ENCODE results near the gene KCNQ4.
A peak's percentile ranks its signal among the peaks of the same experiment; 100 is the strongest.

The KCNQ4 gene

GRCh38 chr1:40878906-40879305 lies 95.3 kb downstream of the KCNQ4 start:
- no peak for DNase-seq (ENCODE audit: low spot score)
- ChIA-PET POLR2A (ENCODE audit: low non-redundant PET) (no interaction called here), CTCF (interaction anchor here (1.5 kb wide), 1 partner anchor 70 kb away, joined by 3 read pairs; no protein-coding TSS in a partner anchor)
- TF ChIP-seq CTCF (conservative IDR thresholded peaks at IDR 0.05; ENCODE audit: low read depth): no peak
- peak overlapping the region; percentile 88 for H3K27ac ChIP-seq

GRCh38 chr1:40879482-40880175 lies 96.0 kb downstream of the KCNQ4 start:
- no peak for DNase-seq (ENCODE audit: low spot score)
- peak overlapping the region; percentile 28; the same call in 1 of the 2 replicates for H3K27ac ChIP-seq
- ChIA-PET POLR2A (ENCODE audit: low non-redundant PET) (no interaction called here), CTCF (no interaction called here)
- TF ChIP-seq CTCF (conservative IDR thresholded peaks at IDR 0.05; ENCODE audit: low read depth): no peak

GRCh38 chr1:40880813-40881549 lies 97.4 kb downstream of the KCNQ4 start:
- CTCF ChIA-PET: no interaction called here
- POLR2A ChIA-PET (ENCODE audit: low non-redundant PET): interaction anchor here (1.2 kb wide), 1 partner anchor 19 kb away, joined by 5 read pairs; the partner anchor contains the start of gene CITED4
- peak overlapping the region; percentile 50; the same call in 1 of the 2 replicates for H3K27ac ChIP-seq
- no peak for DNase-seq (ENCODE audit: low spot score)
- no peak for TF ChIP-seq CTCF (conservative IDR thresholded peaks at IDR 0.05; ENCODE audit: low read depth)

- TF ChIP-seq CTCF (conservative IDR thresholded peaks at IDR 0.05; ENCODE audit: low read depth): no peak
- peak overlapping the region; percentile 87; the same call in 1 of the 2 replicates for H3K27ac ChIP-seq
- ChIA-PET POLR2A (ENCODE audit: low non-redundant PET) (no interaction called here), CTCF (interaction anchor here (0.7 kb wide), 1 partner anchor 46 kb away, joined by 3 read pairs; no protein-coding TSS in a partner anchor)
- DNase-seq (ENCODE audit: low spot score): no peak
Measured at GRCh38 chr1:40884055-40884795, 100.6 kb downstream of the KCNQ4 start.

GRCh38 chr1:40886318-40887011 lies 102.9 kb downstream of the KCNQ4 start:
- DNase-seq (ENCODE audit: low spot score): peak; percentile 54
- CTCF ChIA-PET: no interaction called here
- POLR2A ChIA-PET (ENCODE audit: low non-redundant PET): no interaction called here
- peak overlapping the region; percentile 87 for H3K27ac ChIP-seq
- no peak for TF ChIP-seq CTCF (conservative IDR thresholded peaks at IDR 0.05; ENCODE audit: low read depth)

GRCh38 chr1:40887012-40887378 lies 103.4 kb downstream of the KCNQ4 start:
- CTCF ChIA-PET: no interaction called here
- POLR2A ChIA-PET (ENCODE audit: low non-redundant PET): no interaction called here

More at GRCh38 chr1:40887012-40887378, 103.4 kb downstream of the KCNQ4 start:
- DNase-seq (ENCODE audit: low spot score): no peak
- peak overlapping the region; percentile 87 for H3K27ac ChIP-seq
- TF ChIP-seq CTCF (conservative IDR thresholded peaks at IDR 0.05; ENCODE audit: low read depth): no peak
